Stimulated activated CD8-positive, alpha-beta memory T cell treated with anti-CD3 and anti-CD28 coated beads, Interleukin-12 subunit alpha, Interleukin-12 subunit beta, amount 100 ng/mL, for 24 hours (primary cell): ENCODE measurements around the gene KRTAP1-3.
"Not testable (repeated sequence)": the region's sequence is repeated elsewhere in the genome, so short reads cannot be mapped to it uniquely, and the experiment has no call there.

Experiments
- DNase-seq: peaks from one replicate; pipeline ENCODE4 v3.0.0-alpha.2; 2020; ENCODE audit errors: extremely low read depth

Gene KRTAP1-3

GRCh38 chr17:41054556-41054955, 19.9 kb upstream of the KRTAP1-3 start:
- DNase-seq: not testable (repeated sequence)

- no peak for DNase-seq
Observed at GRCh38 chr17:41054025-41054424, 19.4 kb upstream of the KRTAP1-3 start.

- no peak for DNase-seq
Observed at GRCh38 chr17:41052566-41052965, 17.9 kb upstream of the KRTAP1-3 start.

- DNase-seq: no peak
Observed at GRCh38 chr17:41049110-41049509, 14.4 kb upstream of the KRTAP1-3 start.

- DNase-seq: no peak
Observed at GRCh38 chr17:41048441-41048840, 13.8 kb upstream of the KRTAP1-3 start.

GRCh38 chr17:41046735-41047465, 12.2 kb upstream of the KRTAP1-3 start, which contains the start of gene KRTAP2-1:
Gene KRTAP2-1 (minus strand): TSS chr17:41047316. CDS start chr17:41047267, 49 bp downstream.
- DNase-seq: not testable (repeated sequence)

GRCh38 chr17:41042953-41043352, 8.3 kb upstream of the KRTAP1-3 start:
- DNase-seq: no peak

GRCh38 chr17:41040783-41041571, 6.3 kb upstream of the KRTAP1-3 start, which contains the start of gene KRTAP1-1:
Gene KRTAP1-1 (minus strand): TSS chr17:41041450. CDS start chr17:41041397, 53 bp downstream.
- not testable (repeated sequence) for DNase-seq

- no peak for DNase-seq
Observed at GRCh38 chr17:41037853-41038350, 3.2 kb upstream of the KRTAP1-3 start.

GRCh38 chr17:41029633-41030245, 4.9 kb downstream of the KRTAP1-3 start, which contains the start of gene KRTAP1-4:
Gene KRTAP1-4 (minus strand): TSS chr17:41030195. CDS start chr17:41030078, 117 bp downstream.
- no peak for DNase-seq

GRCh38 chr17:41026715-41027471, 7.8 kb downstream of the KRTAP1-3 start, which contains the start of gene KRTAP1-5:
Gene KRTAP1-5 (minus strand): TSS chr17:41027208. CDS start chr17:41027155, 53 bp downstream.
- no peak for DNase-seq

GRCh38 chr17:41024697-41025096, 10.0 kb downstream of the KRTAP1-3 start:
- DNase-seq: no peak

GRCh38 chr17:41020336-41020735, 14.3 kb downstream of the KRTAP1-3 start:
- DNase-seq: no peak

- no peak for DNase-seq
Observed at GRCh38 chr17:41019415-41019814, 15.3 kb downstream of the KRTAP1-3 start.

GRCh38 chr17:41018541-41018940, 16.1 kb downstream of the KRTAP1-3 start:
- DNase-seq: no peak

GRCh38 chr17:41016578-41017215, 18.0 kb downstream of the KRTAP1-3 start:
- DNase-seq: no peak

- no peak for DNase-seq
Observed at GRCh38 chr17:41015454-41015853, 19.2 kb downstream of the KRTAP1-3 start.

GRCh38 chr17:41013606-41014005, 21.1 kb downstream of the KRTAP1-3 start:
- DNase-seq: no peak

GRCh38 chr17:41013181-41013580, 21.5 kb downstream of the KRTAP1-3 start:
- DNase-seq: no peak

- no peak for DNase-seq
Observed at GRCh38 chr17:41012326-41013120, 22.2 kb downstream of the KRTAP1-3 start.
